ENCODE measurements around the gene PLET1.

Gene PLET1

DNA sequence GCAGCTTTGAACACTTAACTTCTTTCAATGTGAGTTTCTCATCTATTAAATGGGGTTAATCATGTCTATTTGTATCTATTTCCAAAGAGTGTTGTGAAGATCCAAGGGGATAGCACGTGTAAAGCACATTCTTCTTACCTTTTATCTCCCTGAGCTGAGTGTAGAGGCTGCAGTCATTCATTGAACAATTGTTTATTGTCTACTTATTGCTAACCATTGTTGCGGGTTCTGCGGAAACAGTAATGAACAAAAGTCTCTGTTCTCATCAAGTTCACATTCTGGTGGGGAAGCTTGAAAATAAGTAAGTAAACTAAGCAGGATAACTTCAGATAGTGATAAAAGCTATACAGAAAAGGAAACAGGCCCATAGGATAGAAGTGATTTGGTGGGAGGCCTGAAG, 27.4 kb upstream of the PLET1 start:
- DNase-seq (ENCODE audit: low read depth, low spot score), result no peak
- H3K27ac ChIP-seq, result no peak overlapping the region

DNA sequence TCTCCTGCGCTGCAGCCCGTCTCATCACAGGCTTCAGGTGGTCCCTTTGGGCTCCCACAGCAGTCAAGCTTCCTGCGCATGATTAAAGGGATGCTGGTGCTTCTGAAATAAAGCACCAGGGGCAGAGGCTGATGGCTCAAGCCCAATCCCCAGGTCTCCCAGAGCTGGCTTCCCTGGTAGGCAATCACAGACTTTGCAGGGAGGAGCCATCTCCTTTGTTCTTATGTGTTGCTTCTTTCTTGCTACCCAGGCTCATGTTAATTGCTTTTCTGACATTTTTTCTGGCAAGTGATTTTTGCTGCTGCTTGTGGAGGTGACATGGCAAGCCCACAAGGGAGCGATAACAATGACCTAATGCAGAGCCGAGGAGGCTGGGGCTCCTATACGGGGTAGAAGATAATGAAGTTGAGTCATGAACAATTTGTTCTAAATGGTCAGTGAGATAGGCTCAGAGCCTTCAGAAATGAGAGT, 25.2 kb upstream of the PLET1 start:
- H3K27ac ChIP-seq, result no peak overlapping the region
- no peak for DNase-seq (ENCODE audit: low read depth, low spot score)

DNA sequence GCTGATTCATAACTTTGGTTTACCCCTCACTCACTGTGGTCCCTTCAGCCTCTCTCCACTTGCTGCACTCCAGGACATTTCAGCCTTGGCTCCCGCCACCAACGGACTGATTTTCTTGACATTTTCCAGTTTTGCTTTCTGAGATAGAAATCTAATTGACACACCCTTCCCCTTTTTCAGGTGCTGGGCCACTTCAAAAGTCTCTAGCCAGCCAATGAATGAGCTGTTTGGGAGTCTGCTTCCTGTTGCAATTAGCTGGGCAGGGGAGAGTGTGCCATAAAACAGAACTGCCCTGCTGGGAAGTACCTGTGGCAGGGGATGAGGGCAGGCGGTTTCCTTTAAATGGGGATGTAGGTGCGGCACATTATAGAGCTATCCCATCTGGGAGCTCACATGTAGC, 21.1 kb upstream of the PLET1 start:
- no peak overlapping the region for H3K27ac ChIP-seq
- no peak for DNase-seq (ENCODE audit: low read depth, low spot score)

DNA sequence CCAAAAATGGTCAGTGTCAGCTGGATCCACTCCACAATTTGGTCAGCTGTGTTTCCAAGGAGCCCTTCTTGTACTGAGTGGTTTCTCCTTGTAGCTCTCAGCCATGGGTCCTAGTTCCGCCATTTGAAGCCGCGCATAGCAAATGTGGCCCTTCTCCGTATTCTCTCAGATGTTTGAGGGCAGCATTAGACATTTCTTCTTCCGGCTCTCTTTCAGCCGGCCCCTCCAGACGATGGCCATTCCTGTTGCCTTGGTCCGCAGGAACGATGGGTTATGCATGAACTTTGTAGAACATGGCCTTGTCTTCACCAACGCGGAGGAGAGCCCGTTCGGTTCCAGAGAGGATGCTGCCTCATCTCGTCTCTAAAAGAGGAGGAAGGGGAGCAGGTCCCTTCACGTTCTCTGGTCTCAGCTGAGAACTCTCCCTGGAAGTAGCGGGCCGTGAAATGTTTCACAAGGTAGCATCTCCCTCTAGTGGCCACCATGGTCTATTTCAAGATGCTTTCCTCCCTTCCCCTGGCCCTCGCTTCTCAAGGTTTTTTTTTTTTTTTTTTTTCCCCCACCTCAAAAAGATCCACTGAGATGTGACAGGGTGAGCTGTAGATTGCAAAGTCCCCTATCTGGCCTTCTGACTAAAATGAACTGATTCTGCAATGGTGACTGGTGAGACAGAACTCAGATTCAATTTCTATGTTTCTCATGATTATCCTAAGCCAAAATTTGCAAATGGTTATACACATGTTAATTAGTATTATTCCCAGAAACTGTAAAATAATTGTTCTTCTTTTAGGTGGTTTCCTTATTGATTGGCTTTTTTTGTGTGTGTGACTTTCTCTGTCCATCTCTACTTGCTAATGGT, 19.8 kb upstream of the PLET1 start:
- no peak overlapping the region for H3K27ac ChIP-seq
- DNase-seq (ENCODE audit: low read depth, low spot score), result peak; percentile 44

DNA sequence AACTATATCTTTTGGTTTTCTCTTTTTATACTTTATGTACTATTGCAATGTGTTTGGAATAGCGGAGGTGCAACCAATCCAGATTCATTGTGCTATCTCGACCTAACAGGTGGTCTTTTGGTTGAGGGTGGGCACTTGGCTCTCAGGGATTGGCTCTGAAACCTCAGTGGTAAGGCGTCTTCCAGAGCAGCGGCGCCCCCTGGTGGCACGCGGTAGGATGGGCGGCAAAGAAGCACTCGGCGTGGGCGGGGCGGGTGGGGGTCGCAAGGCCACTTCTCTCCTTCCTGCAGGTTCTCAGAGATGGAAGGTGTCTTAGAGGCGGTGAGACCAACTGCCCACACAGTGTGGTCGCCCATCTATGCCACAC, 19.2 kb upstream of the PLET1 start:
- no peak for DNase-seq (ENCODE audit: low read depth, low spot score)
- no peak overlapping the region for H3K27ac ChIP-seq

DNA sequence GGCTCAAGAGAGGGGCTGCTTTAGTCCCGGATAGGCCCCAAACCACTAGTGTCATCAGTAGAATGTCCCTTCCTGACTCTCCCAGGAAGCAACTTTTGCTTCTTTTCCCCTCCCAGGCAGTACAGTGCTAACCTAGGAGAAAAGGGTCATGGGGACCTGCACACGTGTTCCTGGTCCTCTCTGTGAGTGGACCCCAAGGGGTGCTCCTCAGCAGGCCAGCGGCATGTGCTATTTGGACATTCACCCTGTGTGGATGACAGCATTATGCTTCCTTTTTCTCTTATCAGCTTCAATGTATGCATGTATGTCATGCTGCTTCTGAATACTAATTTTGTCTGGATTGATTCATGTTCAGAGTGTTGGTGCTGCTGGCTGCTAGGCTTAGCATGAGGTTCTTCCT, 18.1 kb upstream of the PLET1 start:
- H3K27ac ChIP-seq, result no peak overlapping the region
- no peak for DNase-seq (ENCODE audit: low read depth, low spot score)

DNA sequence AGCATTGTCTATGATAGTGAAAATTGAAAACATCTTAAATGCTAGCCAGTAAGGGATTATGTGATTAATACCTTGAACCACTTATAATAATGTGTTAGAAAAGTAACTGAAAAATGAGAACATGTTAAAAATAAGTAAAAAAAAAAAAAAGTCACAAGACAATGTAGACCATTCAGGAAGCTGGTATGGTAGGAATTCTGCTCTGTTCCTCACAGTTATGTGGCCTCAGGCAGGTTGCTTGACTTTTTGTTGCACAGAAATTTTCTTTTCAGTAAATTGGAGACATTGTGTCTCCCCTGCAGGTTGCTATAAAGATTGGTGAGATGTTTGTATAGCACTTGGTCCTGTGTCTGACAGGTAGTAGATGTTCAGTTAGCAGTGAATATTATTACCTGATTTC, 17.3 kb upstream of the PLET1 start:
- no peak overlapping the region for H3K27ac ChIP-seq
- no peak for DNase-seq (ENCODE audit: low read depth, low spot score)

DNA sequence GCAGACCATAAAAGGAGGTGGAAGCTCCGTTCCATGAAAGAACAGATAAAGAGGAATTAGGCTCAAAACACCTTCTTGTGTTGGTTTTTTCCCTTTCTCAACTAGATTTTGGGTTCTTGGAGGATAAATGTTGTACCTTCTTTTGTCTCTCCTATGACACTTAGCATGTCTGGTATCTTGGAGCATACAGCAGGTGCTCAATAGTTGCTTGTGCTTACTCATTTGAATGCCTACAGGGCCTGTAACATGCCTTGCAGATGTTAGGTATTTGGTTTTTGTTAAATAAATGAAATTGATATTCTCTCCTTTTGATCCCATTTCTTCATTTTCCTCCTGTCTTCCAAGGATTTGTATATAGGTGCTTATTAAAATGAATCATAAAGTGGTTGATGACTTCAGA, 16.4 kb upstream of the PLET1 start:
- H3K27ac ChIP-seq, result no peak overlapping the region
- DNase-seq (ENCODE audit: low read depth, low spot score), result no peak

DNA sequence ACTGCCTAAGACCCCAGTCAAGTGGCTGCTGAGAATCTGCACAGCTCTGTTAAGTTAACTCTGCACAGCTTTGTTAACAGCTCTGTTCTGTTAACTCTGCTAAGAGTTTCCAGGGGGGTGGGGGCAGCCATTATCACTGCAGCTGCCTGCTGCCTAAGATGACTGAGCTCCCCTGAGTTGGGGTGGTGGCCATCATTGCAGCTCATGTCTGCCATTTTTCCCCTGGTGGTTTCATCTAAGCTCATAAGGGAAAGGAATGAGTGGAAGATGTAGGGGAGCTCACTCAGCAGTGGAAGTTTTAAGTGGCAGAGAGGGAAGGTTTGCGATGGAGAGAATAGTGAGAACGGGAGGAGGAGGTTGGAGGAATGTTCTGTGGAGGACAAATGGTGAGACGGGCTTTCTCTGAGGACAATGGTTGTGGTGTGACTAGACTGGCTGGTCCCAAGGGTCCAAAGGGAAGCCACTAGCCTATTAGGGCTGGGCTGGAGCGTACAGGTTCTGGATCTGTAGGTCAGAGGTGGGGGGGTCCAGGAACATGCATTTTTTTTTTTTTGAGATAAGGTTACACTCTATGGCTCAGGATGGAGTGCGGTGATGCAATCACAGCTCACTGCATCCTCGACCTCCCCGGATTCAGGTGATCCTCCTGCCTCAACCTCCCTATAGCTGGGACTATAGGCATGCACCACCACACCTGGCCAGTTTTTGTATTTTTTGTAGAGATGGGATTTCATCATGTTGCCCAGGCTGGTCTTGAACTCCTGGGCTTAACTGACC, 13.5 kb upstream of the PLET1 start:
- no peak for DNase-seq (ENCODE audit: low read depth, low spot score)
- no peak overlapping the region for H3K27ac ChIP-seq

DNA sequence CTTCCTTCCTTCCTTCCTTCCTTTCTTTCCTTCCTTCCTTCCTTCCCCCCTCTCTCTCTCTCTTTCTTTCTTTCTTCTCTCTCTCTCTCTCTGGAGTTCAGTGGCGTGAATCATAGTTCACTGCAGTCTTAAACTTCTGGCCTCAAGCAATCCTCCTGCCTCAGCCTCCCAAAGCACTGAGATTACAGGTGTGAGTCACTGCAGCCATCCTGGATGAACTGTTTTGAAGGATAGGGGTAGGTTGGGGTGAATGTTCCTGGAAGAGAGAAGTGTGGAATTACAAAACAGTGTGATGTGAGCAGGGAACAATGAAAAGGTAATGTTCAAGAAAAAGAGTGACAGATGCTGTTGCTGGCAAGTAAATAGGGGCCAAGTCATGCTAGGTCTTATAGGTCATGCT, 12.4 kb upstream of the PLET1 start:
- DNase-seq (ENCODE audit: low read depth, low spot score), result no peak
- H3K27ac ChIP-seq, result no peak overlapping the region

DNA sequence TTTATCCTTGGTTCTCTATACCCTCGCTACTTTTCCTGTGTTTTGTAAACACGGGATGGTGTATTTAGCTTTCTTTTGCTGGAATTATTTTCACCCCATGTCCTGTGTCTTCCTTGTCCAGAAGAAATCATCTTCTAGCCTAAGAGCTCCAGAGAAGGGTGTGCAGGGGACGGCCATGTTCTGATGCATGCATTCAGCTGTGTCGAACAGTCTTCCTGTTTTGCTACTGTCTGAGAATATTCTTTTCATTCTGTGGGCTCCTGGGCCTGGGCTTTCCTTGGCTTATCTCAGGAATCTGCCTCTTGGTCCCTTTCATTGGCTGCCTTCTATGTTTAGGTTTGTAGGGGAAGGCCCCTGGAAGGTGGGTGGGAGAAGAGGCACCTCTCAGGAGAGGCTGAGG, 10.6 kb upstream of the PLET1 start:
- DNase-seq (ENCODE audit: low read depth, low spot score), result no peak
- no peak overlapping the region for H3K27ac ChIP-seq

DNA sequence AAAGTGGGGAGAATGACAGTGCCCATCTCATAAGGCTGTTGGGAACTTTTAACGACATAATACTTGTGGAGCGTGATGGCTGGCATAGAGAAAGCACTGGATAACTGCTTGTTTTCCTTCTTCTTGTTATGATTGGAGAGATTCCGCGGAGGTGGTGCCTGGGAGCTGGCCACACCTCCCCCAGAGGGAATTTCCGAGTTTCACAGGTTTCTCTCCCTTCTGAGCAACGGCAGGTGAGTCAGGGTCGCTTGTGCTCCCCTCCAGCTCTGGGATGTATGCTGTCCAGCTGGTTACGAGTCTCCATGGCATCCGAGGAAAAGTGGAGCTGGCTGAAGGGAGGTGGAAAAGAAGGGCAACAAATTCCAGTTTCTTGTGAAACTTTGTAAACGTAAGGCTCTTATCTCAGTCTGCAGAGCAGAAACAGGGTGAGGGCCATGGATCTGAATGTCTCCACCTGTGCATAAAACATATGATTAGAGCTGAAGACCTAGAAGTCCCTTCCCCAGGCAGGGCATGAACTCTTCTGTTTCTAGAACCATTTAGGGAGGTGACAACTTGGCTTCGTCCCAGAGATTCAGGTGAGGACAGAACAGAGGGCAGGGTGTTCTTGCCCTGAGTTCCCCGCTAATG, 10.0 kb upstream of the PLET1 start:
- DNase-seq (ENCODE audit: low read depth, low spot score), result no peak
- H3K27ac ChIP-seq, result no peak overlapping the region

DNA sequence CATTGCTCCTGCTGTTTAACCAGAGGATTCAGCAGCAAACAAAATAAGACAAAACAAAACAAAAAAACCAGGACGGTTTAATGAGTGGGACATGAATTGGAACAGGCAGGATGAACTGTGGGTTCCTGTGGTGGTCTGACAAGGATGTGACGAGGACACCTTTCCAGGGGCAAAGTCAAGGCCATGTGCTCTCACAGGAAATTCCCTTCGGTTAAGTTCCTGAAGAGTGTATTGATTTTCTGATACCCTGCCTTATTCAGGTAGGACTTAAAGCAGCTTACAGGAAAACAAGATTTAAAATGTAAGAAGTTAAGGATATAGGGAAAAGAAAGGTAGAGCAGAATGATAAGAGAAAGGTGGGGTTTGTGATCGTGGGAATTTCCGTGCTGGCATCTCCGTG, 8.5 kb upstream of the PLET1 start:
- H3K27ac ChIP-seq, result no peak overlapping the region
- DNase-seq (ENCODE audit: low read depth, low spot score), result no peak

DNA sequence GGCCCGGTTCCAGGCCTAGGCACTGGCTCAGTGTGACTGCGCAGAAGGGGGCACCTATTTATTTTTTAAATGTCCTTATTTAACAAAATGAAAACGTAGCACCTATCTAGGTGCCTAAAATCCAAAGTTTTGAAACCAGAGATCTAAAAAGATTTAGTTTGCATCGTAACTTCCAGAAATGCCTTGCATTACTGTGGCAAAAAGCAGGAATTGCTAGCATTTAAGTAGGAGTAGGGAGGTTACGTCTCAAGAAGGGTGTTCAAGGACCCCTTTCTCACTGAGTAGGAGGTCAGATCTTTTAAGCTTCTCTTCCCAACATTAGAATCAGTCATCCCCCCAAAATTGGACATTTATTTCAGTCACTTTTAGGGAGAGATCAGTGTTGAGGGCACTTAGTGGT, 7.7 kb upstream of the PLET1 start:
- no peak overlapping the region for H3K27ac ChIP-seq
- DNase-seq (ENCODE audit: low read depth, low spot score), result no peak

DNA sequence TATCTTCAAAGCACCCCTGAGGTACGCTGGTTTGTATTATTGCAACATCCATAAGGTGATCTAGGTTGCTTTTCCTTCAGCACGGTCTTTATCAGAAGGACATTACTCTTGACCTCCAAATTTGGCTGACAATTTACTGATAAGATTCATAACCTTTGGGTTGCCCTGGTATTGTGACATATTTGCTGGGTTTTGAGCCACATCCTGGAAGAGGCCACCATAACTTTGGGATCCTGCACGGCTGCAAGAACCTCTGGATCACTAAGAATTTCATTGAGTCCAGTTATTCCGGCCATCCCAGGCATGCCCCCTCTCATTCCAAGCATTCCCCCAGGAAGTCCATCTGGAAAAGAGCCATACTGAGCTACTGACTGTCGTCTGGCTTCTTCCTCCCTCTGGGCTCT, 6.5 kb upstream of the PLET1 start:
- no peak for DNase-seq (ENCODE audit: low read depth, low spot score)

DNA sequence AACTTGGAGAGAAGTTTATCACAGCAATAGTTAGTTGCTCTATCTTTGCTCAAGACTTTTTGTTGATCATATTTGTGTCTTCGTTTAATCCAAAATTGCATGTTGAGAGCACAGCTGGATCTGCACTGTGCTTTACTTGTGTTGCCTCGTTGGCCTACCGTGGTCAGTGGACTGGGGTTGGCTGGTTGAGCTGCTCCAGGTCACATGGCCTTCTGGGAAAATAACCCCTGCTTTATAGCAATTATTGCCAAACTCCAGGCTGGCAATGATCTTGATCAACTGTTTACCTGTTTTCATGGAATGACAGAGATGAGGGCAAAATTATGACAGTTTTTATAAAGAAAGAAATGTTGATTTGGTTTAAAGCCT, 5.7 kb upstream of the PLET1 start:
- DNase-seq (ENCODE audit: low read depth, low spot score), result no peak
- no peak overlapping the region for H3K27ac ChIP-seq

More for the DNA sequence above, 6.5 kb upstream of the PLET1 start:
- no peak overlapping the region for H3K27ac ChIP-seq

DNA sequence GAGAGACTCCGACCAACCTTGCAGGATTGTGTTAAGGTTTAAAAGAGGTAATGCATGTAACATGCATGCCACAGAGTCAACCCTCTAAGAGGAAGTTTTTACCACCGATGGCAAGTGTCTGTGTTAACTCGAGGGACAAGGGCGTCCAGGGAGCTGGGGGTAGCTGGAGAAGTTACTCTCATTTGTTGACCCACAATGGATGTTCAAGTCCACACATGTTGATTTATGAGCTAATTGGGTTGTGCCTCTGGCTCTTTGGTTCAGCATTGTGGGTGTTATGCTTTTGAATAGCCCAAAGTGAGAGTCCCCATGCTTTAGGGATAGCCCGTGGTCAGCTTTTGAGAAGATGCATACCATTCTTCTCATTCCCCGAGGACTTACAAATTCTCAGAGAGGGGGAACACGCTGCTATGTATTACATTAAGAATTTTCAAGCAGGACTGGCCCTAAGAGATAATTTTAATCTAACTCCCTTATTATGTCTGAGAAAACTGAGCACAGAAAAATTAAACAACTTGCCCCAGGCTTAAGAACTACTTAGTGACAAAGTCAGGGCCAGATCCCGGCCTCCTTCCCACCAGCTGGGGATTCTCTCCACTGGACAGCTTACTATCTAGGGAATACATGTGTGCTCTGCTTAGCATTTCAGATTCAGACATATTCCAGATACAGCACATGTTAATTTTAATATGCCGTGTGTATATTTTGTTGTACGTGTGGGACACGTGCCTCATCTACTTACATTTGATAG, 5.2 kb upstream of the PLET1 start:
- no peak for DNase-seq (ENCODE audit: low read depth, low spot score)
- H3K27ac ChIP-seq, result no peak overlapping the region

DNA sequence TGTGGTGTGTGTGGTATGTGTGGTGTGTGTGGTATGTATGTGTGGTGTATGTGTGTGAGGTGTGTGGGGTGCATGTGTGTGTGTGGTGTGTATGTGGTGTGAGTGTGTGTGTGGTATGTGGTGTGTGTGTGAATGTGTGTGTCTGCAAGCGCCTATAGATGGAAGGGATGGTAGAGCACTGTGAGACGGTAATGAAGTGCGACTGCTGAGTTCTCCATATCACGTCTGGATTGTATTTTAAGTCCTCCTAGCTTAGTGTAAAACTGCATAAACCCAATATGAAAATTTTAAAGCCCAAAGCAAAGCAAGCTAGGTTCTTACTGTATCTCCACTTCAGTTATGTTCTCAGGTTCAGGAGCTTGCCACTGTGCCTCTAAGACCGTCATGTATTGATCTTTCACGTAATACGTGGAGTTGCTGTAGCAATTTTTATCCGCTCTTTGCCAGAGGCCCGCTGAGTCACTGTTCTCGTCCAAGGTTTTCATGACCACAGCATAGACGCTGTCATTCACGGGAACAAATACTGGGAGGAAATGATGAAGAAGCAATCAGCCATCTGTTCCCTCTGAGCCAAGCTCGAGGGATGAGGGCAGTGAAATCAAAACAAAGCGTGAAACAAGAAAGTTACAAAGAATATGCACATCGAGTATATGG, 5.5 kb downstream of the PLET1 start:
- DNase-seq (ENCODE audit: low read depth, low spot score), result no peak
- no peak overlapping the region for H3K27ac ChIP-seq

DNA sequence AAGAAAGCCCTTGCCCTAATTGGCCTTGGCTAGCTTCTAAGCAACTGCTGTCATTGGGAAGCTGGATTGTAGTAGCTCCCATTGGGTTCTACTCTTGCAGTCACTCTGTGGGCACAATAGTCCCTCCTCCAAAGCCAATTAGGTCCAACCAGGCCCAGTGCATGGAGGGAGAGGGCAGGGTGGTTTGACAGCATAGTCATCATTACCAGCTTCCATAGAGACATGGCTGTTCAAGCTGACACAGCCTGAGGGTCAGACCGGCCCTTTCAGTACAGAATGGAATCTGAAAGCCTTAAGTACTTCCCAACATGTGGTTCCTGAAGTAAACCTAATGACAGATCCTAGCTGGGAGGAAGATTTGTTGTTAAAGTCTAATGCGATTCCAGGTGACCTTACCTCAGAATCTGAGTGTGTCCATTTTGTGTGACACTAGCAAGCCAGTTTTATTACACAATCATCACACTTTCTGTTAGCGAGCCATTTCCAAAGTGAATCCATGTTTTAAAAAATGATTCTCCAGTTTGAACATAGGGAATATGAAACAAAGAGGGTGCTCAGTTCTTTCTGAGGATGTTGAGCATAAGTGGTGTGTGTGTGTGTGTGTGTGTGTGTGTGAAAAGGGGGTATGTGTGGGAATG, 6.9 kb downstream of the PLET1 start:
- DNase-seq (ENCODE audit: low read depth, low spot score), result no peak
- no peak overlapping the region for H3K27ac ChIP-seq
